GM19238 (cell line): ENCODE data around the gene SNAPC1.
A peak's percentile ranks its signal among the peaks of the same experiment; 100 is the strongest.
"Not testable (repeated sequence)": the region's sequence is repeated elsewhere in the genome, so short reads cannot be mapped to it uniquely, and the experiment has no call there.

Experiments
- DNase-seq: peaks from one replicate; pipeline ENCODE4 v3.0.0; 2011; ENCODE audit warnings: low spot score; ENCODE audit not compliant: insufficient read length

SNAPC1 gene, protein sequence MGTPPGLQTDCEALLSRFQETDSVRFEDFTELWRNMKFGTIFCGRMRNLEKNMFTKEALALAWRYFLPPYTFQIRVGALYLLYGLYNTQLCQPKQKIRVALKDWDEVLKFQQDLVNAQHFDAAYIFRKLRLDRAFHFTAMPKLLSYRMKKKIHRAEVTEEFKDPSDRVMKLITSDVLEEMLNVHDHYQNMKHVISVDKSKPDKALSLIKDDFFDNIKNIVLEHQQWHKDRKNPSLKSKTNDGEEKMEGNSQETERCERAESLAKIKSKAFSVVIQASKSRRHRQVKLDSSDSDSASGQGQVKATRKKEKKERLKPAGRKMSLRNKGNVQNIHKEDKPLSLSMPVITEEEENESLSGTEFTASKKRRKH

DNA sequence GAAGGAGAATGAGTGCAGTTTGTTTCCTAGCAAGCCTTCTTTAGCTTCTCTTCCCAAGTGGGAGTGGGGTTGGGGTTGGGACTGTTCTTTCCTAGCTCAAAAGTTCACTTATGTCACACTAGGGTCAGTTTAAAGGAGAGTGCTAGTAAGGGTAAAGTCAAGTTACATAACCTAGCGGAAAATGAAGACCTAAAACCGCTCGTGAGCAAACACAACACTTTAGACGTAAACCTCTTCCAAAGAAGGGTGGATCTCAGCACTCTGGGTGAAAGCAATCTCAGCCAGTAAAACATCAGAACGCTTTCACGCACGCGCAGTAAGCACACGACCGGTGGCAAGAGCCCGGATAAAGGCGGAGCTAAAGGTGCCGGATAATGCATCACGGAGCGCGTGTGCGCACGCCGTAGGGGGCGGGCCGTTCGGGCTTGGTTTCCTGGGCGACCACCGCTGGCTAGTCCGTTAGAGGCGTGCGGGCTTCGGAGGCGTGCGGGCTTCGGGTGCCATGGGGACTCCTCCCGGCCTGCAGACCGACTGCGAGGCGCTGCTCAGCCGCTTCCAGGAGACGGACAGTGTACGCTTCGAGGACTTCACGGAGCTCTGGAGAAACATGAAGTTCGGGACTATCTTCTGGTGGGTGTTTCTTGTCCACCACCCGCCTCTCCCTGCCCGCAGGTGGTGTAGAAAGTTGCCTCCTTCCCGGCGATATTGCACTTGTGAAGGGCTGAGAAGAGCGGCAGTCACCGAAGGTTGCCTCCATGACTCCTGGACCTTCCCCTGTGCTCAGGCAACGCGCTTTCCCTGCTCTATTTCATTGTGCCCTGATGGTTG lies at the start of gene SNAPC1:
Gene SNAPC1, plus strand, starts transcription at position 462 of the 828 bp plus-strand sequence. Its CDS starts 41 bp downstream, at position 503.
- DNase-seq, result peak; percentile 93

DNA sequence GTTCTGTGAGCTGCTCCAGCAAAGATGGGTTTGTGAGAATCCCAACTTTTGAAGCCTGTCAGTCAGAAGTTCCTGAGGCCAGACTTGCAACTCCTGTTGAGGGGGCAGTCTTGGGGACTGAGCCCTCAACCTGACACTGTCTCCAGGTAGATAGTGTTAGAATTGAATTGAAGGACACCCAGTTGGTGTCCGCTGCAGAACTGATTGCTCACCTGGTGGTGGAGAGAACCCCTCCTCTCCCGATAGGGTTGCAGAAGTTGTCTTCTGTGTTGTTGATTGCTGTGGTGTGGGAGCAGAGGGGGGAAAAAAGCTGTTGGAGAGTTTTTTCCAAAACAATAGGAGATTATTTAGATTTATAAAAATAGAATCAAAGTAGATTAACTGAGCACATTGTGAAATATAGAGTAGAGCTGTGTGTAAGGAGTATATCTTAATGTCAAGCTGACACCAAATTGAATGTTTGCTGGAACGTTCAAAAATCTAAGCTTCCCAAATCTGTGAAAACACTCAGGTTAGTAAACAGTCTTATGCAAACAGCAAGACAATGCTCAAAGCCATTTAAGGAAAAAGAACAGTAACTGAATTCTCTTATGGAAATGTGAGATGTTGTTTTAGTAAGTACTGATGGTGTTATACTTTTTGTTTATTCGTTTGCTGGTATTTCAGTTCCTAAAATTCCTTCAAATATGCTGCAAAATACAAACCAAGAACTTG lies 48.3 kb upstream of the SNAPC1 start:
- DNase-seq, result no peak

DNA sequence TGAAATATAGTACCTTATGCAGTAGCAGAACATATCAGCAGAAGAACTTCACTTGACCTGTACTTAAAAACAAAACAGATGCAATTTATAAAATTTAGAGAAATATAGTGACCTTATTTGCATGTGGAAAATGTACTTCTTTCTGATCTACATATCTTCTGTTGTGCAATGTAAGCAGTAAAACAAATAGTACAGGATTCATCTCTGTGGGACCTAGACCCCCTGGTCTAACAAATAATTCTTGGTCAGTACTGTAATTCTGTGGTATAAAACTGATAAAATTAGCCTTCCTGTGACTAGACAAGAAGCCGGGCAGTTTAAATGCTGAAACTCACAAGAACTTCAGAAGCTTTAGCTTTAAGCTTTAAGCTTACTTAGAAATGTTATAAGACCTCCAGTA lies 45.3 kb upstream of the SNAPC1 start:
- DNase-seq, result no peak

DNA sequence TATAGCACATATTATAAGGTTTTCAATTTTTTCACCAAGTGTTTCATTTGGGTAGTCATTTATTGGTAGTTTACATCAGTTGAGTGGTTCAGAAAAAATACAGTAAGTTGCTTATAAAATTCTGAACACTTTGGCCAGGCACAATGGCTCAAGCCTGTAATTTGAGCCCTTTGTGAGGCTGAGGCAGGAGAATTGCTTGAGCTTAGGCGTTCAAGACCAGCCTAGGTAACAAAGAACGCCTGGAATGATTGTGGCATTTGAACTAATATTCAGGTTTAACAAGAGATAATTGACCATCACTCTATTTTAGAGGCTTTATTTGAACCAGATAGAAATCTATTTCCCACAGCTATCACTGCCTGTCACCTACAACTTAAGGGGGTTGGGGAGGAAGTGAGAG lies 44.2 kb upstream of the SNAPC1 start:
- DNase-seq, result no peak

DNA sequence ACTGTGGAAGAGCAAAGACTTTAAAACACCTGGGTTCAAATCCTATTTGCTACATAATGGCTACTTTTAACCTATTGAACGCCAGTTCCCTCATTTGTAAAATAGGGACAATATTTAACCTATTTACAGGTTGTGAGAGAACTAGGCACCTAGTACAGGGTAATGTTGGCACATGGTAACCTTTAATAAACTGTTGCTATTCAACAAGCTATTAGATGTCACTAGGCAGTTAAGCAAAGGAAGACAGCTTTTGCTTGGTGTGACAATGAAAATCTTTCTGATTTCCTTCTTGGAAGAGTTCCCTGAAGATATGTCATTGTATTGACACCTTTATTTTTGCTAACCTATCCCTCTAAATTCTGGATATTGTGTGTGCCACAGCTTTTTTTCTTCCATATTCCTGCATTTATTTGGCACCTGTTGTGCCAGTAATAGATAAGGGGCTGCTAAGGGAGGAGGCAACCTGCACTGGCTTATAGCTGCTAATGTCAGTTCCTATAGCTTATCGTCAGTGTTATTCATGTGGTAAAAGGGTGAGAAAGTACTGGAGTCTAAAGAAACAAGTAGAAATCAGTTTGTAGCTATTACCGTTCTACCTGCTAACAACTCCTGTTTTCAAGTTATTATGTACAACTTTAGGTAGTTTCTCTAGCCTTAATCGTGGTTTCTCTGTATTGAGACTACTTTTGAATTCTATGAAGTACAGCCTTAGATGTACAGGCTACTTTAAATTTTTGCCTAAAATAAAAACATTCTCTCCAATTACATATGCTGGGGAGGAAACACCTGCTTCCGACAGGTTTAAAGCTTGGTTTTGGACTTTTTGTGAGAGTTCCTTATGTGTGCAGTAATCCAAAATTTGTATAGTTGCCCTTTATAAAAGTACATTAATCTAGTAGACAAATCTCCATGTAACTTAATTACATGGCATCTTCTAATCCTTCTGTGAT lies 42.6 kb upstream of the SNAPC1 start:
- no peak for DNase-seq

DNA sequence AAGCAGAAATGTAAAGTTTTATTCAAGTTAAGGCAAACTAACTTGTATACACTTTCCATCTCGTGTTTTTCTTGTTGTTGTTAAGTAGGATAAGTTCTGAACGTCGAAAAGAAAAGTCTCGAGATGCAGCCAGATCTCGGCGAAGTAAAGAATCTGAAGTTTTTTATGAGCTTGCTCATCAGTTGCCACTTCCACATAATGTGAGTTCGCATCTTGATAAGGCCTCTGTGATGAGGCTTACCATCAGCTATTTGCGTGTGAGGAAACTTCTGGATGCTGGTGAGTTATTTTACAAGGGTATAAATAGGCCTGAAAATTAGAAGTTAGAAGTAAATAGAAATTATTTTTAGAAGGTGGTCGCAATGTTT lies 41.9 kb upstream of the SNAPC1 start:
- DNase-seq, result no peak

DNA sequence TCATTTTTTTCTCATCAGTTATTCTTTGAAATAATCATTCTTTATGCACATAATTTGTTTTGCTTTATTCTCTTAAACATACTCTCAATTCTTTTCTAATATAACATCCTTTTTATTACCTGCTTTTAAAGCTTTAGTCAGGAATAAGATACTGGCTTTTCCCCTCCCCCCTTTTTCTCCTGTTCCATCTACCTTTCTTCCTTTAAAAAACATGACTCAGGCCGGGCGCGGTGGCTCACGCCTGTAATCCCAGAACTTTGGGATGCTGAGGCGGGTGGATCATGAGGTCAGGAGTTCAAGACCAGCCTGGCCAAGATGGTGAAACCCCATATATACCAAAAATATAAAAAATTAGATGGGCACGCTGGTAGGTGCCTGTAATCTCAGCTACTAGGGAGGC lies 41.5 kb upstream of the SNAPC1 start:
- DNase-seq, result no peak

DNA sequence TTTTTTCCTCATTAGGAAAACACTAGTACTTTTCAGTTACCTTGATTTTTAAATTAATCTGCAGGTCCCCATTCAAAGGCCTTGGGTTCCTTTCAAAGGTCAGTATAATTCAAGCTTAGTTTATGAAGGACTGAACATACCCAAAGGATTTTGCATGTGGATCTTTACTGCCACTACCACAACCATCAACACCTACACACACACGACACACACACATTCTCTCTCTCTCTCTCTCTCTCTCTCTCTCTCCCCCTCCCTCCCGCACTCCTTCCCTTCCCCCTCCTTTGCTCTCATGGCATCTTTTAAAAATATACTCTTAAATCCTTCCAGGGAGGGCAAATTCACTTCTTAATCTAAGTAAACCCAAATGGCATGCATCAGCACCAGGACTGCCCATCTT lies 38.1 kb upstream of the SNAPC1 start:
- no peak for DNase-seq

DNA sequence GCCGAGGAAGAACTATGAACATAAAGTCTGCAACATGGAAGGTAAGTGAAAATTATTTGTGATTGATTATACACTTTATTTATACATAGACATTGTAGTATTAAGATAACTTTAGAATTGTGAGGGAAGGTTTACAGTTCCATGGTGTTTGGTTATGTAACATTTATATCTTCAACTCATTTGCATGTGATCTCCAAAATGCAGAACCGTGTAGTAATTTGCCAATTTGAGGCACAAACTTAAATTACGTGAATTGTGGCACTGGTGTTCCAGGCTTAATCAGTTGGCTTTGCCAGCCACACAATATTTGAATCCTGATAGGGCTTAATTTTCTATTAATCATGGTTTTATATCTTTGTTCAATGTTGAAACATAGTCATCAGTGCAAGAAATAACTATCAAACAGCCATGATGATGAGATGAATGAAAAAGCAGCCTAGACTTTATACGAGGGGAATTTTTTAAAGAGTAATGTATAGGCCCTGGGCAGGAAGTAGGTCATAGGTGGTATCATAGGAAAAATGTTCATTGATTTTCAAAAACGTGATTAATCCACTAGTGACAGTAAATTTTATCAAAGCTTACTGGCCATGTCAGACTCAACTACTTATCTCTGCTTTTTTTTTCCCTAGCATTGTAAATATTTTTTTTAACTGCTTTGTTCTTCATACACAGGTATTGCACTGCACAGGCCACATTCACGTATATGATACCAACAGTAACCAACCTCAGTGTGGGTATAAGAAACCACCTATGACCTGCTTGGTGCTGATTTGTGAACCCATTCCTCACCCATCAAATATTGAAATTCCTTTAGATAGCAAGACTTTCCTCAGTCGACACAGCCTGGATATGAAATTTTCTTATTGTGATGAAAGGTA lies 35.2 kb upstream of the SNAPC1 start:
- DNase-seq, result no peak

DNA sequence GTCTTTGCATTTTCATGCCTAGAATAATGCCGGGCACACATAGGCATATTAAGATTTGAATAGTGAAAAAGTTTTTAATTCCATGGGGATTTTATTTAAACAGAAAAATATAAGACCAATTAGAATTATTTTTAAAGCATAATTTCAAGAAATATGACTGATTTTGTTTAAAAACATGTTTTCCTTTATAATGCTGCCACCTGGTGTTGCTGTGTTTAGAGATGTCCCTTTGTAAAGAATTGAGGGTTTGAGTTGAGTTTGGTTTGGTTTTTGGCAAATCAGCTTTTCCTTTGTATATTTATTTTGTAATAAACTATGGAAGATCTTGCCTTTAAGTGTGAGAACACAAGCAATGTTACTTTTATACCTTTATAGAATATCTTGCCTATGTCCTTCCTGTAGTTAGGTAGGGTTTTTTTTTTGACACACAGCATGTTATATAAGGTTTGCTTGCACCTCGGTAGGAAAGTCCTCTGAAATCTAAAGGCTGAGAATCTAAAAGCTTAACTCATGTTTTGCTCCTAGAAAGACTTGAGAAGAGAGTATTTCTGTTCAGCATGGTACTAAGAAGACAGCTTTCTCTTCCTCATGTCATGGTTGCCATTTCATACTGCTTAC lies 31.4 kb upstream of the SNAPC1 start:
- DNase-seq, result no peak

DNA sequence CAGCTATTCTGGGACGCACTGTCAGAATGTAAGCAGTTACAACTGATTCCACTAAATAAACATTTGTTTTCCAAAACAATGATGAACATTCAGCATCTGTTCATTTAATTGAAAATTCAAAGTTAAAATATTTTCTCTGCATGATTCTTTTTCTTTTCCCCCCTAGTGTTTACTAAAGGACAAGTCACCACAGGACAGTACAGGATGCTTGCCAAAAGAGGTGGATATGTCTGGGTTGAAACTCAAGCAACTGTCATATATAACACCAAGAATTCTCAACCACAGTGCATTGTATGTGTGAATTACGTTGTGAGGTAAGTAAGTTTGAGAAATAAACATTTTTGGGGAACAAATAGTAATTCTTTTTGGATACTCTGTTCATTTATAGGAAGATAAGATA lies 28.2 kb upstream of the SNAPC1 start:
- no peak for DNase-seq

DNA sequence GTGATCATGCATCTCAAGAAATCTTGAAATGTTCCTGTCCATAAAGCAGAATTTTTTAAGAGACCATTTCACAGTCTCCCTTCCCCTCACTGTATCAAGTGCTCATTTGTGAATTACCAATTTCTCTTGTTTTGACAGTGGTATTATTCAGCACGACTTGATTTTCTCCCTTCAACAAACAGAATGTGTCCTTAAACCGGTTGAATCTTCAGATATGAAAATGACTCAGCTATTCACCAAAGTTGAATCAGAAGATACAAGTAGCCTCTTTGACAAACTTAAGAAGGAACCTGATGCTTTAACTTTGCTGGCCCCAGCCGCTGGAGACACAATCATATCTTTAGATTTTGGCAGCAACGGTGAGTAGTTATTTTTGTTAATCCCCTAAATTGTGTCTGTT lies 25.5 kb upstream of the SNAPC1 start:
- no peak for DNase-seq

DNA sequence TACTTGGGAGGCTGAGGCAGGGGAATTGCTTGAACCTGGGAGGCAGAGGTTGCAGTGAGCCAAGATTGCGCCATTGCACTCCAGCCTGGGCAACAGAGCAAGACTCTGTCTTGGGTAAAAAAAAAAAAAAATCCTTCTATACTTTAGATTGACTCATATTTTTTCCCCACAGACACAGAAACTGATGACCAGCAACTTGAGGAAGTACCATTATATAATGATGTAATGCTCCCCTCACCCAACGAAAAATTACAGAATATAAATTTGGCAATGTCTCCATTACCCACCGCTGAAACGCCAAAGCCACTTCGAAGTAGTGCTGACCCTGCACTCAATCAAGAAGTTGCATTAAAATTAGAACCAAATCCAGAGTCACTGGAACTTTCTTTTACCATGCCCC lies 24.3 kb upstream of the SNAPC1 start:
- DNase-seq, result no peak

DNA sequence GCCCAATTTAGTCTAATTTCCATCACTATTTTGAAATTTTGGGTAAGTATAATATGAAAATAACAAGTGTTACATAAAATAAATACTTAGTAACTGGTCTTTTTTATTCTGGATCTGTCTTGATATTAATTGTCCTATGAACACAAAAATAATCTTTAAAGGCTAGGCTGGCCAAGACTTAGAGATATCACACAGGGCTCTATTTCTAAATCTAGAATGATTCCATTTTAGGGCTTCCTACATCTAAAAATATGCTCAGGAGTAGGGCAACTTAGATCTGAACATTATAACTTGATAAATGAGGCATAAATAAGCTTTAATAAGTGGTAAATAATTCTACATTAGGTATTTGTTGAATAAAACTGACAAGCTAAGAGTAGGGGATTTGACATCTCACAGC lies 23.1 kb upstream of the SNAPC1 start:
- no peak for DNase-seq

DNA sequence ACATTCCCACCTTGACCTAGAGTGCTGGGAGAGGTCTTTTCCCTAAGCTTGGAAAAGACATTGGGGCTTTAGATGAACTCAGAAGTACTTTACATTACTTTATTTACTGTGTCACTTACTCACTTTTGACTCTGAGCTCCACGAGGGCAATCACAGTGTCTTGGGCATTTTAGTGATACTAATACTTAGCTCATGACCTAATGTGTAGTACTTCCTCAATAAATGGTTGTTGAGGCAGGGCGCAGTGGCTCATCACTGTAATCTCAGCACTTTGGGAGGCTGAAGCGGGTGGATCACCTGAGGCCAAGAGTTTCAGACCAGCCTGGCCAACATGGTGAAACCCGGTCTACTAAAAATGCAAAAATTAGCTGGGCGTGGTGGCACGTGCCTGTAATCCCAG lies 19.8 kb upstream of the SNAPC1 start:
- DNase-seq, result no peak

DNA sequence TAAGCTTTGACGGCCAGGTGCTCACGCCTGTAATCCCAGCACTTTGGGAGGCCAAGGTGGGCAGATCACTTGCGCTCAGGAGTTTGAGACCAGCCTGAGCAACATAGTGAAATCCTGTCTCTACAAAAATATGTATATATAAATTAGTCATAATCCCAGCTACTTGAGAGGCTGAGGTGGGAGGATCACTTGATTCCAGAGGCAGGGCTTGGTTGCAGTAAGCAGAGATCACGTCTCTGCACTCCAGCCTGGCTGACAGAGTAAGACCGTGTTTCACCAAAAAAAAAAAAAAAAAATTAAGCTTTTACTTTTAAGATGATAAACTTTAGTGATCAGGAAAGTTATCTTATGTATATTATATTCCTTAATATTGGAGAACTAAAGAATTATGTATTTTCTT lies 18.0 kb upstream of the SNAPC1 start:
- no peak for DNase-seq

DNA sequence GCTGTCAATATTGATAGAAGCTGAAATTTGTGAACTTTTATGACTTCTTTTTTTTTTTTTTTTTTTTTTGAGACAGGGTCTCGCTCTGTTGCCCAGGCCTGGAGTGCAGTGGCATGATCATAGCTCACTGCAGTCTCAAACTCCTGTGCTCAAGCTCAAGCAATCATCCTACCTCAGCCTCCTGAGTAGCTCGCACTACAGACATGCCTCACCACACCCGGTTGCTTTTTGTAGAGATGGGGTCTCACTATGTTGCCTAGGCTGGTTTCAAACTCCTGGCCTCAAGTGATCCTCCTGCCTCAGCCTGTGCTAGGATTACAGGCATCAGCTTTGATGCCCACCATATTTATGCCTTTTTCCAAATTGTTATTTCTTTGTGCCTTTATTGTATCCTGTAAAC lies 15.9 kb upstream of the SNAPC1 start:
- not testable (repeated sequence) for DNase-seq

DNA sequence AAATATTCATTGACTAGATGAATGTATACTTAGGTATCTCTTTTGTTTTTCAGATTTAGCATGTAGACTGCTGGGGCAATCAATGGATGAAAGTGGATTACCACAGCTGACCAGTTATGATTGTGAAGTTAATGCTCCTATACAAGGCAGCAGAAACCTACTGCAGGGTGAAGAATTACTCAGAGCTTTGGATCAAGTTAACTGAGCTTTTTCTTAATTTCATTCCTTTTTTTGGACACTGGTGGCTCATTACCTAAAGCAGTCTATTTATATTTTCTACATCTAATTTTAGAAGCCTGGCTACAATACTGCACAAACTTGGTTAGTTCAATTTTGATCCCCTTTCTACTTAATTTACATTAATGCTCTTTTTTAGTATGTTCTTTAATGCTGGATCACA lies 15.3 kb upstream of the SNAPC1 start:
- no peak for DNase-seq

DNA sequence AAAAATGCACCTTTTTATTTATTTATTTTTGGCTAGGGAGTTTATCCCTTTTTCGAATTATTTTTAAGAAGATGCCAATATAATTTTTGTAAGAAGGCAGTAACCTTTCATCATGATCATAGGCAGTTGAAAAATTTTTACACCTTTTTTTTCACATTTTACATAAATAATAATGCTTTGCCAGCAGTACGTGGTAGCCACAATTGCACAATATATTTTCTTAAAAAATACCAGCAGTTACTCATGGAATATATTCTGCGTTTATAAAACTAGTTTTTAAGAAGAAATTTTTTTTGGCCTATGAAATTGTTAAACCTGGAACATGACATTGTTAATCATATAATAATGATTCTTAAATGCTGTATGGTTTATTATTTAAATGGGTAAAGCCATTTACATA lies 14.9 kb upstream of the SNAPC1 start:
- no peak for DNase-seq

DNA sequence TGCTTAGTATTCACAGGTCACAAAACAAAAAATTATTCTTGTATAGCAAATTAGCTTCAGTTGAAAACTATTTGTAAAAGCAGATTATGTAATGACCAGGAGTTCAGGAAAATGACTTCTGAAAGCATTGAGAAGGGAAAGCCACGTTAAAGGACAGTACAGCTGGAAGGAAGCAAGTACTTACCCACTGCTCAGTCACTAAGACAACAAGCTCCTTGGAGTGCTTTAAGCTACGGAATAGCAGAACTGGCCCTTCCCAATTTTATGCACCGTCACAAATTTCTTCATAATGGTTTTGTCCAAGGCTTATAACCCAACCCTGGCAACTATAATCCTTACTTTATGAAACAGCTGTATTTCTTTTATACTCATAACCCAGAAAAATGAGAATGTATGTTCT lies 13.0 kb upstream of the SNAPC1 start:
- DNase-seq, result no peak
